Subcutaneous adipose tissue (tissue), 4 donors: Measurements from ENCODE around the gene GOLGA2. TPM values are rescaled to one million over a fixed set of nuclear protein-coding genes. Genes with fewer than 3 reads are reported as not detected.

Experiments
- total RNA-seq, 4 donors: library from RNA; depleted of rRNA; stranded (reverse); fragments of >200 nt; gene quantifications; one replicate each; pipeline ENCODE4 v1.1.0, GENCODE V29; 2016
- TF ChIP-seq, protein P1 (sequence below): fragments of 450-650 bp; IDR thresholded peaks from one replicate; pipeline ENCODE4 v1.5.1; 2016; ENCODE audit warnings: low read depth, mild to moderate bottlenecking, control low read depth, antibody characterized with exemption, moderate library complexity

The GOLGA2 gene
- total RNA-seq, 4 donors from 2014 or later: 70.0 to 123 (median 86.2) TPM

DNA sequence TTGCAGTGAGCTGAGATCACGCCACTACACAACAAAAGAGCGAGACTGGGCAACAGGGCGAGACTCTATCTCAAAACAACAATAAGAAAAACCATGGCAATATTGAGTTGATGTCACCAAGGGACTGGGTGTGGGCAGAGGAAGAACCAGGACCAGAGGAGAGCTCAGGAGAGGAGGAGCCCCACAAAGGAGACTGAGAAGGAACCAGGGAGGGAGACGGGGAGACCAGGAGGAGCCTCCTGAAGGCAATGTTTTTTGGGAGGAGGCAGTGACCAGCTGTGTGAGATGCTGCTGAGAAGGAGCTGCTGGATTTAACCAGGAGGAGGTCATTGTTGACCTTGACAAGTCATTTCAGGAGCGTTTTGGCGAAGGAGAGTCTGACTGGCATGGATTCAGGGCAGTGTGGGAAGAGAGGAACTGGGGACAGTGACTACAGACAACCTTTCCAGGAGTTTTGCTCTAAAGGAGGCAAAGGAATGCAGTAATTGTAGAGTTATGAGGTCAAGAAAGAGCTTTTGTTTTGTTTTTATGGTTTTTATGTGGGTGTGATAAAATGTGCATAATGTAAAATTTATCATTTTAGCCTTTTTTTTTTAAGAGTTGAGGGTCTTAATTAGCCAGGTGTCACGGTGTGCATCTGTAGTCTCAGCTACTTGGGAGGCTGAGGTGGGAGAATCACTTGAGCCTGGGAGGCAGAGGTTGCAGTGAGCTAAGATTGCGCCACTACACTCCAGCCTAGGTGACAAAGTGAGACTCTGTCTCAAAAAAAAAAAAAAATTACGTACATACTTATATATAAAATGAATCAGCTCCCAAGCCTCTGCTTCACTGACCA, 28.5 kb upstream of the GOLGA2 start:
- TF ChIP-seq, protein P1, sequence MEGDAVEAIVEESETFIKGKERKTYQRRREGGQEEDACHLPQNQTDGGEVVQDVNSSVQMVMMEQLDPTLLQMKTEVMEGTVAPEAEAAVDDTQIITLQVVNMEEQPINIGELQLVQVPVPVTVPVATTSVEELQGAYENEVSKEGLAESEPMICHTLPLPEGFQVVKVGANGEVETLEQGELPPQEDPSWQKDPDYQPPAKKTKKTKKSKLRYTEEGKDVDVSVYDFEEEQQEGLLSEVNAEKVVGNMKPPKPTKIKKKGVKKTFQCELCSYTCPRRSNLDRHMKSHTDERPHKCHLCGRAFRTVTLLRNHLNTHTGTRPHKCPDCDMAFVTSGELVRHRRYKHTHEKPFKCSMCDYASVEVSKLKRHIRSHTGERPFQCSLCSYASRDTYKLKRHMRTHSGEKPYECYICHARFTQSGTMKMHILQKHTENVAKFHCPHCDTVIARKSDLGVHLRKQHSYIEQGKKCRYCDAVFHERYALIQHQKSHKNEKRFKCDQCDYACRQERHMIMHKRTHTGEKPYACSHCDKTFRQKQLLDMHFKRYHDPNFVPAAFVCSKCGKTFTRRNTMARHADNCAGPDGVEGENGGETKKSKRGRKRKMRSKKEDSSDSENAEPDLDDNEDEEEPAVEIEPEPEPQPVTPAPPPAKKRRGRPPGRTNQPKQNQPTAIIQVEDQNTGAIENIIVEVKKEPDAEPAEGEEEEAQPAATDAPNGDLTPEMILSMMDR: no peak

DNA sequence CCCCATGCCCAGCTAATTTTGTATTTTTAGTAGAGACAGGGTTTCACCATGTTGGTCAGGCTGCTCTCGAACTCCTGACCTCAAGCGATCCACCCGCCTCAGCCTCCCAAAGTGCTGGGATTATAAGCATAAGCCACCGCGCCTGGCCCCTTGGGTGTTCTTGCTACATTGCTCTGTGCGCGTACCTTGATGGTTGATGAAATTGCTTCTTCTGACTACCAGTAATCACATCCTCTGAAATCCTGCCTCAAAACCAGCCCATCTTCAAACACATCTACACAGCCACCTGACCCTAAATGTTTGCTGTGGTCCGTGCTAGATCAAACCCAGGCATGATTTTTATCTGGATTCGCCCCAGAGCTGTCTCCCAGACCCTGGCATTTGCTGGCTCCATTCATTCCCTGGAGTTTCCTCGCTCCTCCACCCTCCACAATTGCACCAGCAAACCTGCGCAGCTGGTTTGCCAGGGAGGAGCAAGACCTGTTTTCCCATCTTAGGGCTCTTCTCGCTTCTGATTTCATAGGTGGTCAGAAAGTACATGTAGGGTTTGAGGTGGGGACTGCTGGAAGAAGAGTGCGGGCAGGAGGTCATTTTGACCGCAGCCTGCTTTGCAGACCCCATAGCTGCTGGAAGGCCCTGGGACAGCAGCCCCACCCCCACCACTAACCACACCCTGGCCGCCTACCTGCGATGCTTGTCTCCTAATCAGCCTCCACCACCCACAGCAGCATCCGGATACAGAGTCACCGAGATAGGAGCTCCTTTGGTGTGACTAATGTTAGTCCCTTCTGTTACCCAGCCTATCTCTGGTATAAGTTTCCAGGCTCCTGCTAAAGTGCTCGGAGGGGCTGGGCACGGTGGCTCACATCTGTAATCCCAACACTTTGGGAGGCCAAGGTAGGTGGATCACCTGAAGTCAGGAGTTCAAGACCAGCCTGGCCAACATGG, 23.0 kb upstream of the GOLGA2 start:
- TF ChIP-seq, protein P1: no peak

DNA sequence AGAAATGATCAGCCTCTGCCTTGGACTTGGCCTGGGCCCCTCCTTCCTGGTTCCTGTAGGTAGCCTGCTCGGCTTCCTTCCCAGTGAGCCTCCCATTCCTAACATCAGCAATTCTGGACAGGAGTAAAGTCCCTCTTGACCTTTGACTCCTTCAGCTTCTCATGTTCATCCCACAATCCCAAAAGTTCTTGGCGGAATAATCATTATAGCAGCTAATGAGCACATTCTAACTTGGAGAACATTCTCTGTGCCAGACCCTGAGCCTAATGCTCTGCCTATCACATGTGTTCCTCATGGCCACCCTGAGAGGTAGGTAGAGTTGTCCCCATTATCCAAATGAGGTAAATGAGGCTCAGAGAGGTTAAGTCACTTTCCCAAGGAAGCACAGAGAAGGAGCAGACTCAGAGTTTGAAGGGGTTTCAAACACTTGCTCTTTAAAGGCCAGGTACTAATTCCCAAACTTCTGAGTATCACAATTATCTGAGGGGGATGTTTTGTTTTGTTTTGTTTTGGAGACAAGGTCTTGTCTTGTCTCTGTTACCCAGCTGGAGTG, 21.5 kb upstream of the GOLGA2 start:
- TF ChIP-seq, protein P1: no peak

DNA sequence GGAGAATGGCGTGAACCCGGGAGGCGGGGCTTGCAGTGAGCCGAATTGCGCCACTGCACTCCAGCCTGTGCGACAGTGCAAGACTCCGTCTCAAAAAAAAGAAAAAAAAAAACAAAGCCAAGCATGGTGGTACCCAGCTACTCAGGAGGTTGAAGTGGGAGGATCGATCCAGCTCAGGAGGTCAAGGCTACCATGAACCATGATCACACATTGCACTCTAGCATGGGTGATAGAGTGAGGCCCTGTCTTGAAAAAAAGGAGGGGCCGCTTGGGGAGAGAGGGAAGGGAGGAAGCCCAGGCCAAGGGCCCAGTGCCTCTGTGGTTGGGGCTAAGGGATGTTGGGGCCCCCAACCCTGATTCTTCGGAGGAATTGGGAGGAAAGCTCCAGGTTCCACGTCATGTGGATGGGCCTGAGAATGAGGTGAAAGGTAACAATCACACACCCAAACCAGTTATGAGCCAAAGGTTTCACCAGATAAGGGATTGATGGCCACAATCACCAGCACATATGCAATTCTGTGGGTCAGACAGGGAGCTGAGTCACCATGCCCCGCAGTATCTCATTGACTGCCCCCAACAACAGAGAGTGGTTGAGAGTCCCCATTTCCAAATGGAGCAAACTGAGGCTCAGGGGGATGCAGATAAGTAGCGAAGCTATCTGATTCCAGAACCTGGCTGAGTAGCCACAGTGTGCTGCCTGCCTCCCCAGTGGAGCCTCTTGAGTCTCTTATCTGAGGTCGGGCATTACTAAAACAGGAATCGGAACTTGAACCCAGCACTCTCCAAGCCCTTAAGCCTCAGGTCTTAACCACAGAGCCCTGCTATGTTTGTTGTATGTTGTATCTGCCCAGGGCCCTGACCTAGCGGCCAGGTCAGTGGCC, 20.8 kb upstream of the GOLGA2 start:
- TF ChIP-seq, protein P1: no peak

DNA sequence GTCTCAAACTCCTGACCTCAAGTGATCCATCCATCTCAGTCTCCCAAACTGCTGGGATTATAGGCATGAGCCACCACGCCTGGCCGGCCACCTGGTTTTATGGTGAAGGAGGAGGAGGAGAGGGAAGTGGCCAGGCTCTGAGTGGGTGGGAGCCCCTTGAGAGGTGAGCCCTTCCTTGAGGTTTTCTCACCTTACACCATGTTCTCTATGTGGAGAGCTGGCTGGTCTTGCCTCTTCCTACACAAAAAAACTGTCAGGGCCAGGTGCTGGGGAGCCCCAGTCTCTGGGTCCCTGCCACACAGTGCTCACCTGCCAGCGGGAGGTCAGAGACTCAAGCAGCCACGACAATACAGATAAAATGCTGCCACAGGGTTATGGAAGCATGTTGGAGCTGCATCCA, 18.3 kb upstream of the GOLGA2 start:
- TF ChIP-seq, protein P1: no peak

DNA sequence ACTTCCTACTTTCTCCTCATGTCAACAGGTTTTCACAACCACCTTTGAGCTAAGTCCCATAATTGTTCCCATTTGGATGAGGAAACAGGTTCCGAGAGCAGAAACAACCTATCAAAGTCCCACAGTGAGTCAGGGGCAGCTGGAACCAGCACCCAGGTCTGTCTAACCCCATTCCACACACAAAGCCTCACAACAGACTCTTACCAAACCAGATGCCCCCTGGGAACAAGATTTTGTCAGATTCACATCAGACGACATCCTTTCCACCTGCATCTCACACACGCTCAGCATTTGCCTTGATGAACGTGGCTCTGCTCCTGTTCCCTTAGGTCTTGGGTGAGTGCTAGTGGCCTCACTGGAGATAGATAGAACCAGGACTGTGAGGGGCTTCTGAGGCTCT, 17.3 kb upstream of the GOLGA2 start:
- TF ChIP-seq, protein P1: no peak
